HFF-Myc (cell line): ENCODE results near the gene PLXNA4.

Experiments used
- DNase-seq: peaks from one replicate; pipeline ENCODE4 v3.0.0-alpha.2; 2011; ENCODE audit warnings: low read depth; ENCODE audit errors: extremely low read depth
- H3K4me3 ChIP-seq: replicated peaks from 2 replicates; pipeline ENCODE4 v1.5.1; 2011; ENCODE audit warnings: low read depth, mild to moderate bottlenecking, control low read depth, low read length
- CTCF ChIP-seq: IDR thresholded peaks from 2 replicates; pipeline ENCODE4 v1.5.1; 2012; ENCODE audit warnings: mild to moderate bottlenecking, low read depth, low read length, control low read depth; ENCODE audit errors: missing control alignments

The PLXNA4 gene

GRCh38 chr7:132579260-132579899 is 3.1 kb upstream of the PLXNA4 start:
- no peak for TF ChIP-seq CTCF
- H3K4me3 ChIP-seq, result no peak overlapping the region
- no peak for DNase-seq

DNA sequence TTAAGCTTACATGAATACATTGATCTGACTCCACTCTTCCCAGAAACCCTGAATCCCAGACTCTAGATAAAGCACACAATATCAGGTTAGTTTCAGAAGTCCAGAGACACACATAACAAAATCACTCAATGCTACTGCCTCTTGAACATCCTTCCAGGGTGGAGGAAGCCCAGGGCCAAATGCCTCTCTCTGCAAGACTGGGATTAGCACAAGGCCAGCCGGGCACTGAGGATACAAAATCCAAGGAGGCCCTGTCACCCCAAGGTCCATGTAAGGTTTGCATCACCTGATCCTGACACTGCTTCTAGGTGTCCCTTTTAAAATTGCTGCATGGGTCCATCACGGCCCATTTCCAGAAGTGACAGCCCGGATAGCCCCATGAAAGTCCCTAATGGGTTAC is 2.6 kb upstream of the PLXNA4 start:
- no peak for DNase-seq
- H3K4me3 ChIP-seq, result no peak overlapping the region
- TF ChIP-seq CTCF, result no peak

DNA sequence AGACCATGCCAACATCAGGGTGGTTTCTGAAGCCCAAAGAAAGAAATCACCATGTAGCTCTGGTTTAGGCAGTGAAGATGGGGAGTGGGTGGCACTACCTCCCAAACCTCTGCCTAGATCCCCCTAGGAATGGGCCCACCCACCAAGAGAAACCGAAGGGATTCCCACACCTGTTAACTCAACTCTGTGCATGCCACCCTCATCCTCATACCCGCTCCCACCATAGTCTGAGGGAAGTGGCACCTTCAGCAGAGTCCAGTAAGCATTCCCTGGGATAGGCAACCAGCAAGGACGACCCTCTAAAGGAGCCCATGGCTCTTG is 1.7 kb upstream of the PLXNA4 start:
- DNase-seq, result no peak
- H3K4me3 ChIP-seq, result no peak overlapping the region
- no peak for TF ChIP-seq CTCF

- DNase-seq, result no peak
- H3K4me3 ChIP-seq, result no peak overlapping the region
Measured at GRCh38 chr7:132577206-132578049, 1.2 kb upstream of the PLXNA4 start.

DNA sequence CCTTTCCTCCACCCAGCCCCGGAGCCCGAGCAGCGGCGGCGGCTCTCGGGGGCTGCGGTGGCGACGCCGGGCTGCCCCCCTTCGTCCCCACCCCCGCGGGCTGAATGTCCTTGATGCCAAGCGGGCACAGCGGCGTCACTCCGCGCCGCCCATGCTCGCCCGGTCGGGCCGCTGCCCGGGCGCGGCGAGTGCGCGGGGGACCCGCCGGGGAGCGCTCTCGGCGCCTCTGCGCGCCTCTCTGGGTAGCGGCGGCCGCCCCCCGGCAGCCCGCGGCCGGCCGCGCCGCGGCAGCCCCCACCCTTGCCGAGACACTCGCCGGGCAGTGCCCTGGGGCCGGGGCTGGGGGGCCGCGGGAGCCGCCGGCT is 433 bp upstream of the PLXNA4 start:
- H3K4me3 ChIP-seq, result no peak overlapping the region; the same call in 1 of the 2 replicates
- TF ChIP-seq CTCF, result no peak
- DNase-seq, result no peak

More at GRCh38 chr7:132577206-132578049, 1.2 kb upstream of the PLXNA4 start:
- TF ChIP-seq CTCF, result no peak

DNA sequence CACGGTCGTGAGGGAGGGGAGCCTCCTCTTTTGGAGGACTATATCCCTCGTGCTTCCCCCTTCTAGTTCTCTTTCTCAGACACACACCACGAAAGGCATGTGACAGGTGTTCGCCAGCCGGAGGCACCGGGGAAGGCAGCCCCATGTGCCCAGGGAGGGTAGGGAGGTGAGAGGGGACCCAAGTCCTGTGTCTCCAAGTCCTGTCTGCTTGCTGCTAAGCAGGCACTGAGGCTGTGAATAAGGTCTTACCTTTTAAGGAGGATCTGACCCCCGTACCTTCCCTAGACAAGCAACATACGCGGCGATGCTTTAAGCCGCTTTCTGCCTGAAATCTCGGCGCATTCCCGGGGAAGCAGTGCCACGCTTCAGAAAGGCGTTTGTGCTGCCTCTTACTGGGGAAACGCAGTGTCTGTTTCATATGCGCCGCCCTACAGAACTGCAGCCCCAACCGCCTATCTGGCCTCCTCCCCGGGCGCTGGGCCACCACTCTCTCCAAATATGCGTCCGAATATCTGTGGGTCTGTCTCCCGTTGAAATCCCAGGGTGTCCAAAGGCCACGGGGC is 770 bp downstream of the PLXNA4 start:
- no peak overlapping the region for H3K4me3 ChIP-seq
- TF ChIP-seq CTCF, result no peak
- no peak for DNase-seq
